ENCODE data around the gene TNS4. TPM values are rescaled to one million over a fixed set of nuclear protein-coding genes. Genes with fewer than 3 reads are reported as not detected.
A peak's percentile ranks its signal among the peaks of the same experiment; 100 is the strongest.
"Not testable (repeated sequence)": the region's sequence is repeated elsewhere in the genome, so short reads cannot be mapped to it uniquely, and the experiment has no call there.

TNS4 gene, protein sequence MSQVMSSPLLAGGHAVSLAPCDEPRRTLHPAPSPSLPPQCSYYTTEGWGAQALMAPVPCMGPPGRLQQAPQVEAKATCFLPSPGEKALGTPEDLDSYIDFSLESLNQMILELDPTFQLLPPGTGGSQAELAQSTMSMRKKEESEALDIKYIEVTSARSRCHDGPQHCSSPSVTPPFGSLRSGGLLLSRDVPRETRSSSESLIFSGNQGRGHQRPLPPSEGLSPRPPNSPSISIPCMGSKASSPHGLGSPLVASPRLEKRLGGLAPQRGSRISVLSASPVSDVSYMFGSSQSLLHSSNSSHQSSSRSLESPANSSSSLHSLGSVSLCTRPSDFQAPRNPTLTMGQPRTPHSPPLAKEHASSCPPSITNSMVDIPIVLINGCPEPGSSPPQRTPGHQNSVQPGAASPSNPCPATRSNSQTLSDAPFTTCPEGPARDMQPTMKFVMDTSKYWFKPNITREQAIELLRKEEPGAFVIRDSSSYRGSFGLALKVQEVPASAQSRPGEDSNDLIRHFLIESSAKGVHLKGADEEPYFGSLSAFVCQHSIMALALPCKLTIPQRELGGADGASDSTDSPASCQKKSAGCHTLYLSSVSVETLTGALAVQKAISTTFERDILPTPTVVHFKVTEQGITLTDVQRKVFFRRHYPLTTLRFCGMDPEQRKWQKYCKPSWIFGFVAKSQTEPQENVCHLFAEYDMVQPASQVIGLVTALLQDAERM
- not detected for total RNA-seq
- long read RNA-seq: 0 reads

GRCh38 chr17:40501499-40501911 lies at the start of gene TNS4:
Gene TNS4, minus strand, starts transcription at chr17:40501623. Its CDS starts 5,198 bp downstream, at chr17:40496425.
- no peak for DNase-seq (ENCODE audit: missing footprints)

GRCh38 chr17:40550608-40551007 lies 49.2 kb upstream of the TNS4 start:
- ATAC-seq: peak; percentile 52
- no peak for DNase-seq (ENCODE audit: missing footprints)
- intact Hi-C loops (cut with DNase I): no loop called here

More at GRCh38 chr17:40501499-40501911, at the start of gene TNS4:
- intact Hi-C loops (cut with DNase I): no loop called here
- no peak for ATAC-seq

GRCh38 chr17:40548982-40549685 lies 47.7 kb upstream of the TNS4 start:
- ATAC-seq: no peak
- no peak for DNase-seq (ENCODE audit: missing footprints)
- intact Hi-C loops (cut with DNase I): no loop called here

DNA sequence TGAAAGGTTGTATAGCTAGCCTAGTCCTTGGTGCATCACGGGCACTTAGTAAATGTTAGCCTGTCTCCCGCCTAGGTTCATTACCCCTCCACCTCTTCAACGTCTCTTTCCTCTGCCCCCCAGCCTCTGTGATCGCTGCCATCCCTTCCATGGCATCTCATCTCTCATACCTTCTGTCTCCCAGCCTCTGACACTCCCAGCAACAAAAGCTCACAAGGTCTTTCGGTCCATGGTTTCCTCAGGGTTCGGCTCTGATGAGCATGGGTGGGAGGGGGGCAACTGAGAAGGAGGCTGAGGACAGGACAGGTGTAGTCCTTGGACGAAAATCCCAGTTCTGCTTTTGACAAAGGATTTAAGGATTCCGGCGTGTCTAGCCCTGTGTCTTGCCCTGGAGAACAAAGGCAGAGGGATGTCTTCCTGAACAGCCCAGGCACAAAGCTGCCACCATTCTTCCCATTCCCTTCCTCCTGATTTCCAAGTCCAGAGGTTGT lies 47.1 kb upstream of the TNS4 start:
- intact Hi-C loops (cut with DNase I): no loop called here
- DNase-seq (ENCODE audit: missing footprints) (no peak), ATAC-seq (no peak)

DNA sequence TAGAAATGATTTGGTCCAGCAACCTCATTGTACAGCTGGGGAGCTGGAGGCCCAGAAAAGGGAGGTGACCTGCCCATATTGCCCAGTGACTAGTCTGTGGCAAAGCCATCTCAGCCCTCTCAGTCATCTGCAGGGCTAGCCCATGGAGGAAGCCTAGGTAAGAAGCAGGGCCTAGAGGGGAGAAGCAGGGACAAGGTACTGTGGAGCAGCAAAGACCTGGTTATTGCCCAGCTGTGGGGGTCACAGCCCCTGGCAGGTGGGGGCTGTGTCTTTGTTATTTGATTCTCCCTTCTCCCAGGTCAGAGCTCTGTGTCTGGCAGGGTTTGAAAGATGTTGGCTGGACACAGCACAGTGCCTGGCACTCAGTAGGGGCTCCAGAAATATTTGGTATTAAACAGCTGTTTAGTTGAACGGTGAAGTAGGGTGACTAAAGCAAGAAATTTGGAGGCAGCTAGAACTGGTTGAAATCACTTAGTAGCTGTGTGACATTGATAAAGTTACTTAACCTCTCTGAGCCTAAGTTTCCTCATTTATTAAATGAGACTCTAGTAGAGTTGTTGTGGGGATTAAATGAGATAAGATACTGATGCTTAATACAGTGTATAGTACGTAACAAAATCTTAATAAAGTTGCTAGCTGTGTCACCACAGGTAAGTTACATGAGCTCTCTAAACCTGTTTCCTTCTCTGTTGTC lies 46.5 kb upstream of the TNS4 start:
- intact Hi-C loops (cut with DNase I): no loop called here
- ATAC-seq (no peak), DNase-seq (ENCODE audit: missing footprints) (no peak)

DNA sequence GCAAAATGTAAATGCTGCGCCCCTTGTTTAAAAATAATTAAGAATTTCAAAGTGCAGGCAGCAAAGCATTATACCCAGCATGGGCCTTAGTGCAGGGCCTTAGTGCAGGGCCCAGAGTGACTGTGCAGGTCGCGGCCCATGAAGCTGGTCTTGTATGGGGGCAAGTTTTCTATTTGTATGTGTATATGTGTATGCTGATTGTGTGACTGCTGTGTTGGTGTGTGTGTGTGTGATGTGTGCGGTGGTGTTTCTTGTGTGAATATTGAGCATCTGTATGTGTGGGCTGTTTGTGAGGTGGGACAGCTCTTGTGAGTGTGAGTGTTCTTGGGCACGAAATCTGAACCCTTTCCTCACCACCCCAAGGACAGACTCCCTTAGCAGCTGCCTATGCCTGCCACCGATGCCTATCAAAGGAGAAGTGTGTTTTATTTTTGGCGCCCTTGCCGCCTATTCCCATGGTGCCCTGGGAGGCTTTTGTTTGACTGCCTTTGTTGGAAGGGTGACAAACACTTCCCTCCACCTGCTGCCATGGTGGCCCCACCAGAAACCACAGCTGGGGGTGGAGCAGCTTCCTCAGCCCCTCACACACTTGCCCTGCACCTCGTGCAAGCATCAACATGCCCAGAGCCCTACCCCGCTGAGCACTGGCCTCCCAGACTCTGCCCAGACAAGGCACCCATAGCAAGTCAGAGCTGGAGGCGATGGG lies 45.8 kb upstream of the TNS4 start:
- intact Hi-C loops (cut with DNase I): no loop called here
- no peak for ATAC-seq
- no peak for DNase-seq (ENCODE audit: missing footprints)

DNA sequence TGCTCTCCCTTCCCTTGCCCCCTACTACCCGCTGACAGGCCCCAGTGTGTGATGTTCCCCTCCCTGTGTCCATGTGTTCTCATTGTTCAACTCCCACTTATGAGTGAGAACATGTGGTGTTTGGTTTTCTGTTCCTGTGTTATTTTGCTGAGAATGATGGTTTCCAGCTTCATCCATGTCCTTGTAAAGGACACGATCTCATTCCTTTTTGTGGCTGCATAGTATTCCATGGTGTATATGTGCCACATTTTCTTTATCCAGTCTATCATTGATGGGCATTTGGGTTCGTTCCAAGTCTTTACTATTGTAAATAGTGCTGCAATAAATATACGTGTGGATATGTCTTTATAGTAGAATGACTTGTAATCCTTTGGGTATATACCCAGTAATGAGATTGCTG lies 45.1 kb upstream of the TNS4 start:
- ATAC-seq; DNase-seq (ENCODE audit: missing footprints); intact Hi-C loops (cut with DNase I): not testable (repeated sequence)

GRCh38 chr17:40545660-40546059 lies 44.2 kb upstream of the TNS4 start:
- ATAC-seq (no peak), DNase-seq (ENCODE audit: missing footprints) (no peak)
- intact Hi-C loops (cut with DNase I): no loop called here

GRCh38 chr17:40542558-40543411 lies 41.4 kb upstream of the TNS4 start:
- DNase-seq (ENCODE audit: missing footprints): peak; percentile 90
- intact Hi-C loops (cut with DNase I): no loop called here
- ATAC-seq: peak; percentile 92

- ATAC-seq (peak; percentile 78), DNase-seq (ENCODE audit: missing footprints) (peak; percentile 92)
- intact Hi-C loops (cut with DNase I): loop anchor here (2.0 kb wide), 1 partner anchor 13 kb away; no protein-coding TSS in a partner anchor
Measured at GRCh38 chr17:40541873-40542557, 40.6 kb upstream of the TNS4 start.

DNA sequence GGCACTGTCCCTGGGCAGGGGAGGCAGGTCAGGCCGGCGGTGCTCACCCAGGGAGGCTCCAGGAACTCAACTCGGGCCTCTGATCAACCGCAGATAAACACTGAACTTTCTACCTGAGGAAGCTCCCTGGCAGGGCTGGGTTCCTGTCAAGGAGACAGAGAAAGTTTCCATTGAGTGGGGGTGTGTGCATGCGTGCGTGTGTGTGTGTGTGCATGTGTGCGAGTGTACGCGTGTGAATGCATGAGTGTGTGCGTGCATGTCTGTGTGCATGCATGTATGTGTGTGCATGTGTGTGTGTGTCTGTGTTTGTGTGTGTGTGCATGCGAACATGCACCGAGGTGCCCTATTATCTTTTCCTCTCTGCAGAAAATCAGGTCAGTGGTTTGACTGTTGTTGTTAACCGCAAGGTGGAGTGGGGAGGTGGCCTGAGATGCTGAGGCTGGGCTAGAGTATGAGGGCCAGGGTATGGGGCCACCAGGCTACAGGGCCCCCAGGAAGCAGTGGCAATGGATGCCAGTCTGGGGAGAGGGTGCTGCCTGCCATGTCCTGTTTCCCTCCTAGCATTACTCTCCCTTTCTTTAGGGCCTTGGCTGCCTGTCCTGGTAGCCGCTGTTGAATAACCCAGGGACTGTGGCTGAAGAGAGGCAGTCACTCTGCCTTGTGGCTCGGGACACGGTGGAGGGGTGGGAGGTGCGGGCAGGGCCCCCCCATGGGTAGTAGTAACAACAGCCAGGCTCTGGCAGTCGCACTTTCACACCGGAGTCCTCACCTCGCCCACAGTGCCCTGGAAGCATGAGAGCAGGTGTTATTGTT lies 39.8 kb upstream of the TNS4 start:
- intact Hi-C loops (cut with DNase I): loop anchor here (2.0 kb wide), 1 partner anchor 14 kb away; no protein-coding TSS in a partner anchor
- ATAC-seq (no peak), DNase-seq (ENCODE audit: missing footprints) (no peak)

- intact Hi-C loops (cut with DNase I): loop anchor here (2.0 kb wide), 1 partner anchor 14 kb away; no protein-coding TSS in a partner anchor
- DNase-seq (ENCODE audit: missing footprints) (no peak), ATAC-seq (no peak)
Measured at GRCh38 chr17:40540448-40540847, 39.0 kb upstream of the TNS4 start.

- no peak for DNase-seq (ENCODE audit: missing footprints)
Measured at GRCh38 chr17:40539711-40540411, 38.4 kb upstream of the TNS4 start.

DNA sequence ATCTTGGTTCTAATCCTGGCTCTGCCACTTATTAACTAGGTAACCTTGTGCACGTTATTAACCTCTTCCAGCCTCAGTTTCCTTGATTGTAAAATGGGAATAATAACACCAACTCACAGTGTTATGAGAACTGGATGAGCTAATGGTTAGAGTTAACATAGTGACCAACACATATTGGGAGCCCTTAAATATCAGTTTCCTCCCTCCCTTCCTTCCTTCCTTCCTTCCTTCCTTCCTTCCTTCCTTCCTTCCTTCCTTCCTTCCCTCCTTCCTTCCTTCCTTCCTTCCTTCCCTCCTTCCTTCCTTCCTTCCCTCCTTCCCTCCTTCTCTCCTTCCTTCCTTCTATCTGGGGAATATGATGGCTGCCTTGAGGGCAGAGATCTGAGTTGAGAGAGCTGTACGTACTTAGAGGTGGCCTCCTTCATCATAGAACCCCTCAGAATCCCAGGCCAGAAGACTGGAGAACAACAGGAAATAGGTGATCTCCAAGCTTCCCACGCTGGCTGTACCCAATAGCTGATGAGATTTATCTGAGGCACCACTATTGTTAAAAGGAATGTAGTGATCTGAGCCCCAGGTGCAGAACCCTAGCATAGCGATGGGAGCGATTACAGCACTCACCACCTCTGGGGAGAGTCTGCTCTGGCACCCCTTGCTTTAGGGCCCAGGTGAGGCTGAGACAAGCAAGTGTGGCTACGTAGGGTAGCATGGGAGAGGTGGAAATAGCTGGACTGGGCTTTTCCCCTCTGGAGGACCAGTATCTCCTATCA lies 37.7 kb upstream of the TNS4 start:
- DNase-seq (ENCODE audit: missing footprints) (no peak), ATAC-seq (no peak)
- intact Hi-C loops (cut with DNase I): no loop called here

More at GRCh38 chr17:40539711-40540411, 38.4 kb upstream of the TNS4 start:
- peak; percentile 49 for ATAC-seq
- intact Hi-C loops (cut with DNase I): loop anchor here (2.0 kb wide), 1 partner anchor 15 kb away; no protein-coding TSS in a partner anchor
